Measurements from ENCODE around the gene GLIS2. TPM values are rescaled to one million over a fixed set of nuclear protein-coding genes. Genes with fewer than 3 reads are reported as not detected.

The GLIS2 gene
- total RNA-seq, 1 experiment from 2014 or later: 44.2 TPM

DNA sequence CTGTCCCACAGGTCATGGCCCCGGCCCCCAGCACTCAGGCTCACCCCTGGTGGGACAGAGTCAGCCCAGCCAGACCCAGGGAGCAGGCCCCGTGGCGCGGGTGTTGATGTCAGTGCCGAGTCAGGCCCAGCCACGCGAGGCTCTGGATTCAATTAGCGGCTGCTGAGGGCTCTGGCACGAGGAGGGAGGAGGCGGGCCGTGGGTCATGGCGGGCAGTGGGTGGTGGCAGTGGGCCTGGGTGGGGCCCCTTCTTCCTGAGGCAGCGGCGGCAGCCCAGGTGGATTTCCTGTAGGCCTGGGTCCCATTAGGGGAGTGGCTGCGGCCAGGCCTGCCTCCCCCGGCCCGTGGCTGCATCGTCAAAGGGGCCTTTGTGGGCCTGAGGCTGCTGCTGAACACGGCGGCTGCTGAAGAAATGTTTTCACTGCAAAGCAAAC, 68.7 kb downstream of the GLIS2 start:
- Histone ChIP-seq H3K4me1 (replicated peaks; ENCODE audit: insufficient read depth) (peaks cover 8% of the 10 kb centered on the region; the same call in 1 of the 2 replicates), H4K20me1 (ENCODE audit: insufficient read depth) (no peaks in the 10 kb centered on the region), H3F3A (ENCODE audit: insufficient read depth, low read depth) (no peaks in the 10 kb centered on the region), H3K79me2 (ENCODE audit: low read depth) (no peaks in the 10 kb centered on the region), H3K9me3 (ENCODE audit: insufficient read depth, low read depth) (no peaks in the 10 kb centered on the region), H3K27ac (no peak overlapping the region), H3K9me2 (ENCODE audit: insufficient read depth) (no peaks in the 10 kb centered on the region), H3K4me3 (no peak overlapping the region), H3K36me3 (ENCODE audit: low read depth) (no peaks in the 10 kb centered on the region), H3K4me2 (no peak overlapping the region), H2AFZ (no peak overlapping the region), H3K27me3 (ENCODE audit: insufficient read depth, low read depth) (no peaks in the 10 kb centered on the region)
- CTCF ChIA-PET: no interaction called here
- TF ChIP-seq CTCF (conservative IDR thresholded peaks at IDR 0.05) (no peak), EZH2 (IDR thresholded peaks at IDR 0.05; ENCODE audit: low read depth) (no peak)
- no peak for DNase-seq
- BruUV-seq (replicated peaks): no TSS peak
- POLR2A ChIA-PET (ENCODE audit: unreplicated experiment): interaction anchor here (0.6 kb wide), 1 partner anchor 95 kb away, joined by 6 read pairs; no protein-coding TSS in a partner anchor
- intact Hi-C loops (cut with micrococcal nuclease; ENCODE audit: unreplicated experiment): no loop called here

- H4K20me1 ChIP-seq (ENCODE audit: insufficient read depth): no peaks in the 10 kb centered on the region
- no peak overlapping the region for H2AFZ ChIP-seq
- intact Hi-C loops (cut with micrococcal nuclease; ENCODE audit: unreplicated experiment): no loop called here
- H3K36me3 ChIP-seq (ENCODE audit: low read depth): no peaks in the 10 kb centered on the region
- no peak for TF ChIP-seq EZH2 (IDR thresholded peaks at IDR 0.05; ENCODE audit: low read depth)
- no peak for TF ChIP-seq CTCF (conservative IDR thresholded peaks at IDR 0.05)
- H3K27me3 ChIP-seq (ENCODE audit: insufficient read depth, low read depth): no peaks in the 10 kb centered on the region
- ChIA-PET POLR2A (ENCODE audit: unreplicated experiment) (interaction anchor here (0.6 kb wide), 1 partner anchor 231 kb away, joined by 11 read pairs; no protein-coding TSS in a partner anchor), CTCF (interaction anchor here (0.6 kb wide), 1 partner anchor 131 kb away, joined by 3 read pairs; no protein-coding TSS in a partner anchor)
- H3K27ac ChIP-seq: no peak overlapping the region
- H3K4me1 ChIP-seq (replicated peaks; ENCODE audit: insufficient read depth): peaks cover 8% of the 10 kb centered on the region; the same call in 1 of the 2 replicates
- H3K4me3 ChIP-seq: no peak overlapping the region
- no peaks in the 10 kb centered on the region for H3K9me3 ChIP-seq (ENCODE audit: insufficient read depth, low read depth)
- no peak overlapping the region for H3K4me2 ChIP-seq
- H3F3A ChIP-seq (ENCODE audit: insufficient read depth, low read depth): no peaks in the 10 kb centered on the region
- BruUV-seq (replicated peaks): no TSS peak
- no peaks in the 10 kb centered on the region for H3K9me2 ChIP-seq (ENCODE audit: insufficient read depth)
- no peak for DNase-seq
- no peaks in the 10 kb centered on the region for H3K79me2 ChIP-seq (ENCODE audit: low read depth)
These were observed 69.4 kb downstream of the GLIS2 start for GRCh38 chr16:4385066-4385788.

GRCh38 chr16:4385789-4386450, 70.1 kb downstream of the GLIS2 start:
- POLR2A ChIA-PET (ENCODE audit: unreplicated experiment): interaction anchor here (0.6 kb wide), 1 partner anchor 230 kb away, joined by 11 read pairs; no protein-coding TSS in a partner anchor
- H3K4me2 ChIP-seq: no peak overlapping the region
- H3F3A ChIP-seq (ENCODE audit: insufficient read depth, low read depth): no peaks in the 10 kb centered on the region
- H3K79me2 ChIP-seq (ENCODE audit: low read depth): no peaks in the 10 kb centered on the region
- H3K9me2 ChIP-seq (ENCODE audit: insufficient read depth): no peaks in the 10 kb centered on the region
- BruUV-seq (replicated peaks): no TSS peak
- H3K27me3 ChIP-seq (ENCODE audit: insufficient read depth, low read depth): no peaks in the 10 kb centered on the region
- peaks cover 8% of the 10 kb centered on the region; the same call in 1 of the 2 replicates for H3K4me1 ChIP-seq (replicated peaks; ENCODE audit: insufficient read depth)
- TF ChIP-seq EZH2 (IDR thresholded peaks at IDR 0.05; ENCODE audit: low read depth): no peak
- DNase-seq: no peak
- H3K4me3 ChIP-seq: no peak overlapping the region
- H3K36me3 ChIP-seq (ENCODE audit: low read depth): no peaks in the 10 kb centered on the region
- H3K27ac ChIP-seq: no peak overlapping the region
- no peak overlapping the region for H2AFZ ChIP-seq
- intact Hi-C loops (cut with micrococcal nuclease; ENCODE audit: unreplicated experiment): no loop called here
- H4K20me1 ChIP-seq (ENCODE audit: insufficient read depth): no peaks in the 10 kb centered on the region
- CTCF ChIA-PET: interaction anchor here (0.6 kb wide), 1 partner anchor 132 kb away, joined by 3 read pairs; no protein-coding TSS in a partner anchor
- no peaks in the 10 kb centered on the region for H3K9me3 ChIP-seq (ENCODE audit: insufficient read depth, low read depth)

All from PC-9 (cell line).